ENCODE results near the gene KISS1.

Gene KISS1

DNA sequence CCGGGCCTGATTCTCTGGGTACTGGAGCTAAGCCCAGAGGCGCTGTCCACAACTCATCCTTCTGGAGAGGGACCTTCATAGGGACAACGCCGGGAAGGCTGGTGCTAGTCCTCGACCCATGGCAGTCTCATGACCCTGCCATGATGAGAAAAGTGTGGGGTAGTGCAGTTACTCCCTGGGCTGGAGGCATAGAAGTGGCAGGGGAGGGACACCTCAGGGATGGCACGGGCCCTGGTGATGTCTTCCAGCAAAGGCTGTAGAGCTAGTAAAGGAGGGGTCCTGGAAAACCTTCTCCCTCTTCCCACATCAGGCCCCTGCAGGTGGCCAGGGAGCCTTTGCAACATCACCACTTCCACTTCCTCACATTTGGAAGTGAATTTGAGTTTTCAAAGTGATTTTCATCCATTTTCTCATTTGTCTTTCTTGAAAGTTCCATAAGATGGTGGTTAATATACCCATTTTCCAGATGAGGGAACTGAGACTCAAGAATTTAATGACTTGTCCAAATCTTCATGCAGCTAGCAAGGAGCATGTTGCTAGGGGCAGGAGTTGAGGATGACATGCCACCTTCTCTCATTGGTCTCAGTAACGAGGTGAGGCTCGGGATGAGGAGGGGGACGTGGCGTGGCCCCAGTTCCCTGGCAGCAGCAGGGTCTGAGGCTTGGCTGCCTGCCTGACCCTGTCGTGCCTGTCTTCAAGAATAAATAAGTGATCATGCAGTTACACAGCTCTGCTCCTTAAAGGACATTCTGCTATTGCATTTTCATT, 20.8 kb upstream of the KISS1 start:
- no peak for DNase-seq

DNA sequence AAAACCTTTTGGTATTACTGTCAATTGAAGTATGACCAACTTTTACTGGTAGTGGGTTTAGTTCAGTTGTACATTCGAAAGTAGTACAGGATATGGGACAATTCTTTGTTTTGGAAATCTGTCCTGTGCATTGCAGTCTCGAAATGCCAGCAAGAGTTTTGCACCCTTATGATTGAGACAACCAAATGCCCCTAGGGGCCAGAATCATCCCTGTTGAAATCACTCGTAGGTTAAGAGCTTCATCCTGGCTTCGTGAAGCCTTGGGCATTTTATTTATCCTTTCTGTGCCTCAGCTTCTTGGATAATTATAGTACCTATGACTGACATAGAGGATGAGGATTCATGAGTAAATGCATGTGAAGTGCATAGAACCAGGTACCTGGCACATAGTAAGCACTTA, 19.9 kb upstream of the KISS1 start:
- DNase-seq, result no peak

DNA sequence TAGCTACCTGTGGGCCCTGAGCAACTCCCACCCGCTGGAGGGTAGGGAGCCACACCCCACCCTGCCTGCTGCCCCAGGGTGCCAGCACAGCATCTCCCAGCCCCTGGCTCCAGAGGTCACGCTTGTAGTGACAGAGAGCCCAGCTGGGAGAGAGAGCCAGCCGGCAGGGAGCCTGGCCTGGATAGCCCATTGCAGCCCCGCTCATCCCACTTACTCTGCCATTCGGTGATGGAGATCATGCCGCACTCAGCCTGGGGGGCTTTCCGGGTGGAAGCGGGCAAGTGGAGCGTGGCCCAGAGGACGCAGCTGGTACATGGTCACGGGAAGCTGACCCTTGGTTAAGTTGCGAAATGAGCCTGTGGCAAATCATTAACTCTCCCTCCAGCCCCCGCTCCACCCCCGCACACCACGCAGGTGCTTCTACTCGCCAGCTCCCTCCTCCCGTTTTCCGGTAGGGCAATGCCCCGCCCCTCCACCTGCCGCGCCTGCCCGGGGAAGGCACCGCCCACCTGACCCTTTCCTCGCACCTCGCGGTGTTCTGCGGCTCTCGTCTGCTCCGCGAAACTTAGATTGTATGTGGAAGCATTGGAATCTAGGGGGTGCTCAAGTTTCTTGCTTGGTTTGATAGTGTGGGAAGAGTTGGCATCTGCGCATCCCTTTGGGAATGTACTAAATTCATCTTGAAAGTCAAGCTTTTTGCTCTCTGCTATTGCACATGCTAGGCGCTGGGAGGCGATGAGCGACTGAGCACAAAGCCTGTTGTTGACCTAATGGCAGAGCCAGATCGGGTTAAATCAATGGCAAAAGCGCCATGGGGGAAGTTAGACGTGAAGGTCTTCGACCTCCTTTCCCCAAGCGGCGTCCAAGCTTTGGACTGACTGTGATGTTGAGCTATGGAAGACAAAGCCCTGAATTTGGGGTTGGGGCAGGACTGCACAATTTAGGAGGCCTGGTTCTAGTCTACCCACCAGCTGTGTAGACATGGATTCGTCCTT, 17.7 kb upstream of the KISS1 start, which contains the start of gene GOLT1A:
GOLT1A (minus strand) TSS at position 321 of the 995 bp plus-strand sequence; CDS start at position 239, 82 bp downstream.
- peak; percentile 34 for DNase-seq

DNA sequence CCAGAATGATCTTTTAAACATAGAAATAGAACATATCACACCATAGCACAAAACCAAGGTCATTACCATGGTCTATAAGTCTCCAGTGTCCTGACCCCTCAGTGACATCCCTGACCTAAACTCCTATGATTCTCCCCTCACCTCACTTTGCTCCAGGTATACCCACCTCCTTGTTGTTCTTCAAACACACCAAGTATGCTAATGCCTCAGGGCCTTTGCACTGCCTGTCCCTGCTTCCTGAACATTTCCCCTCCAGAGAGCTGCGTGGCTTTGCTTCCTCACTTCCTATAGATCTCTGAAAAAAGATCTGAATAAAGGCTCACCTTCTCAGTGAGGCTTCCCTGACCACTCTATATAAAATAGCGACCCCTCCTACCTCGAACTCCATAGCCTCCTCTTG, 16.4 kb upstream of the KISS1 start:
- DNase-seq, result no peak

DNA sequence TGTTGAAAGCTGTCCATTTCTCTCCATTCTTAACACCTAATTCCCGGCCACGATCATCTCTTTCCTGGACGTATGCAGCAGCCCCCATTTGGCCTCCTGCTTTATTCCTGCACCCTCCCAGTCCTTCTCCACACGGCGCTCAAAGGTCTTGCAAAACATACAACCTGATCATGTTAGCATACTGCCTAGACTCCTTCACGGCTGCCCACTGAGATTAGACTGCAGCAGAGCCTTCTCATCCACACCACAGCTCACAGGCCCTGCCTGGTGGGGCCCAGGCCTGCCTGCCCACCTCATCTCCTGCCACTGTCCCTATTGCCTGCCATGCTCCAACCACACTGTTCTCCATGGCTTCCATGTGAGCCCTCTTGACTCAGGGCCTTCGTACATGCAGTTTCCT, 14.8 kb upstream of the KISS1 start:
- no peak for DNase-seq

DNA sequence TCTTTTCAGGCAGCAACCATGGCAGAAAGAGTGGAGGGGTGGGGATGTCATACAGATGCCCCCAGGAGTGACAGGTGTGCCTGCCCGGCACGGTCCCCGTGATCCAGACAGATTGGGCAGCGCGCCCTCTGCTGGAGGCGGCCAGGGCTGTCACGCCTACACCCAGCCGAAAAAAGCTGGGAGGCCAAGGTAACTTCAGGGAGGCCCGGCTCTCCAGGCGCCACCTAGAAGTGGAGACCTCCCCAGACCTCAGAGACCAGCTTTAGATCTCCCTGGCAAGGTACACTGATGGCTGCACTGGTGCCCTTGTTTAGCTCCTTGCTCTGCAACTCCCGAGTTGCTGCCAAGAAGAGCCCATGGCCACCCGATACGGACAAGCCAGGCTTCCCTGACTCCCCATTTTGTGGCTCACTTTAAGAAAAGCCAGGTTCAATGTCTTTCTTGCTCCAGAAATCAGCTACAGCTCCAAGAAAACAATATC, 10.9 kb upstream of the KISS1 start:
- DNase-seq, result peak; percentile 73

DNA sequence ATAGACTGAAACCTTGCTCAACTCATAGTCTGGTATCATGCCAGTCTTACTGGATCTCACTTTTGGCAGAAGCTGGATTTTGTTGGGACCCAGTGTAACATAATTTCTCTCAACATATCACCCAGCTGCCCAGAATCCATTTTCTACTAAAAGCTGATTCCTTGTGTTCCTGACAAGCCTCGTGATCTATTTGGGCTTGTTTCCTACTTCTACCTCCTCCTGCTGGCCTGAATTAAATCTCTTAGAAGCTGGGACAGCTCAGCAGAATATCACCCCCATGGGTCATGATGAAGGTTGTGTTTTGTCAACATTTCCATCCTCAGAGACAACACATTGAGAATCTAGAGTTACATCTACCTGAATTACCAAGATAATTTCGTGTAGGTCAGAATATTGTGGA, 9.8 kb upstream of the KISS1 start:
- DNase-seq, result no peak

DNA sequence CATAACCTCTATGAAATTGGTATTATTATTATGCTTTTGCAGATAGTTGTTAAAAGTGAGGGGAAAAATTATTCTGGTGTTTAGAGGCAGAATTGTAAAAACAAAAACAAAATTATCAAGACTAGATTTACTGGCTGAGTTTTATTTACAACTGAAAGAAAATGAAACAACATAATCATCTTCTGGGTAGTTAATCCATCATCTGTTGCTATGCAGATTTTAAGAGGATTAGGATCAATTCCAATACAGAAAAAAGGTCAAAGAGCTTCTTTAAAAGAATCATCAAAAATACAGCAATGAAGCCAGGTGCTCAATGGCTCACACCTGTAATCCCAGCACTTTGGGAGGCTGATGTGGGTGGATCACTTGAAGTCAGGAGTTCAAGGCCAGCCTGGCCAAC, 9.2 kb upstream of the KISS1 start:
- no peak for DNase-seq

DNA sequence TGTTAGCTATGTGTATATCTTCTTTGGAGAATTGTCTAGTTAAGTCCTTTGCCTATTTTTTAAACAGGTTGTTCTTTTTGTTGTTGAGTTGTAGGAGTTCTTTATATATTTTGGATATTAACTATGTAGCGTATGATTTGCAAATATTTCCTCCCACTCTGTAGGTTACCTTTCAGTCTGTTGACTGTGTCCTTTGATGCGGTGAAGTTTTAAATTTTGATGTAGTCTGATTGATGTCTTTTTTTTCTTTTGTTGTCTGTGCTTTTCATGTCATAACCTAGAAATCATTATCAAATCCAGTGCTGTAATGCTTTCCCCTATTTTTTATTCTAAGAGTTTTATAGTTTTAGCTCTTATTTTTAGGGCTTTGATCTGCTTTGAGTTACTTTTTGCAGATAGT, 8.7 kb upstream of the KISS1 start:
- DNase-seq, result no peak

DNA sequence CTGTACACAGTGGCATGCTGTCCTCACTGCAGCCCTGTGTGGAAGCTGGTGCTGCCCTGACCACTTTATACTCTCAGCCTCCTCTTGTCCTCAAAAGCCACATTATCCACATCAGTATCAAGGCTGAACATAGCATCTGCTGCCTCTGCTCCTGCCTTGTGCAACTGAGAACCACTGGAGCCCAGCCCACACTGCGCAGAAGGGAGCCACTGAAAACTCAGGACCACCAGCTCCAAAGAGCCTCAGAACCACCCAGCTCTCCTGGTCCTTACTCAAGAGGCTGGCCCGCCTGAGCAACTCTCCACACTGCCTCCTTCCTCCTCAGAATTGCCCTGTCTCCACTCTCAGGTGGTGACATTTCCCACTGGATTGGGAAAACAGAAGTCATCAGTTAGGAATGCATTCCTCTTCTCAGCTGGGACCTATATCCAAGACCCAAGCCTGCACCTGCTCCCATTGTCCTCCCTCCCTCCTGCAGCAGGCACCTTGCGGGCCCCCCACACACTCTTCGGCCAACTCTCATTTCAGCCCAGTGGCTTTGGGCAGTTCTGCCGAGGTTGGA, 7.0 kb upstream of the KISS1 start:
- no peak for DNase-seq

DNA sequence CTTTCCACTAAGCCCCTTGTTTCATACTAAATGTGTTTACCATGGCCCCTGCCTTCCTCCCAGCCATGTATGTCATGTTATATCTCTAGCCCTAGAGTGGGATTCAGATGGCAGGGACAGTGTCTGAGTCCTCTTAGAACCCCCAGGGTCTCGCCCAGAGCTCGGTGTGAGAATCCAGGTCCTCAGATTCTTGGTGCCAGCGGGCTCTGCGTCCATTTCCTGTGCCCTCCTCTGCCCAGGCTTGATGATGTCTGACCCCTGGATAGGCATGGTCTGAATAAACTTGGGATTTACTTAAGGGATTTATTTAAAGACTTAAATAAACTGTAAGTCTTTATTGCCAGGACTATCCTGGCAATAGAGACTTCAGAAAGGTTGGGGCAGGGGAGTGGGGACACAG, 6.2 kb upstream of the KISS1 start:
- DNase-seq, result no peak

DNA sequence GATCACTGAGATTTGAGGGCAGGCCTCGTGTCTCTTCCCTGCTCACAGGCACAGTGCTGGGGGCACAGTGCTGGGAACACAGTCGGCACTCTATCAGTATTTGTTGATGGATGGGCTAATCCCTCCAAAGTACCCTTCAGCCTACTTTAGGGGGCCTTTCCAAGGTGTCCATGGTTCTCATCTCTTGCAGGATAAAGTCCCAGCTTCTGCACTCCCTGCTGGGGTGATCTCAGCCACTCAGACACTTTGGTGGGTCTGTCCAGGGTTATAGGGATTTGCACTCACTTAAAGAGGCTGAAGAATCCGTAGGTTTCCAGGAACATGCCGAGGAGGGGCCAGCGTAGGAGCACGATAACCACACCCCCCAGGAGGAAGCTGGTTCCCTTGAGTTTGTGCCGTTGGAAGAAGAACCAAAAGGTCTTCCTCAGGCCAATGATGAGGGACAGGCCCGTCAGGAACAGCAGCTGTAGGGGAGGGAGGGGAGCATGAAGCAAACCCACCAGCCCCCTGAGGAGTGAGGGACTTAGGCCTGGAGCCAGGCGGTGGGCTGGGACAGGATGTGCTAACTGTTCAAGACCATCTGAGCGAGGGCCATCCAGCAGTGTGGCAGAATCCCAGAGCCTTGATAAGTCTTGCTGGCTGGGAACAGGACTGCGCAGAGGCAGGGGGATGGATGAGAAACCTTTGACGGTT, 5.2 kb upstream of the KISS1 start:
- no peak for DNase-seq

DNA sequence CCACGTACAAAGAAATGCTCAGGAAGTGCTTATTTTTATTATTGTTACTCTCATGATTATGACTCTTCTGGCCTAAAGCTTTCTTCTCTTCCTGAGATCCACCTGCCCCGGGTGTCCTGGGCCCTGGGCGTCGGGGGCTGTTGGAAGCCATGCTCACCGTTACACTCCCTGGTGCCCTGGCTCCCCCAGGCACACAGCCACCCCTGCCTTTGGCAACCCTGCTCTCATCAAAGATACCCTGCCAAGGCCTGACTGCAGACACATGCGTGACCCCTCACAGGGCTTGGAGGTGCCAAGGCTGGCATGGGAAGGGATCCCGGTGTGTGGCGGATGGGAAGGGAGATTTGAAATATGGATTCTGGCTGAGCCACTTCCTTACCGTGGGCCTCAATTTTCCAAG, 3.3 kb upstream of the KISS1 start:
- no peak for DNase-seq

DNA sequence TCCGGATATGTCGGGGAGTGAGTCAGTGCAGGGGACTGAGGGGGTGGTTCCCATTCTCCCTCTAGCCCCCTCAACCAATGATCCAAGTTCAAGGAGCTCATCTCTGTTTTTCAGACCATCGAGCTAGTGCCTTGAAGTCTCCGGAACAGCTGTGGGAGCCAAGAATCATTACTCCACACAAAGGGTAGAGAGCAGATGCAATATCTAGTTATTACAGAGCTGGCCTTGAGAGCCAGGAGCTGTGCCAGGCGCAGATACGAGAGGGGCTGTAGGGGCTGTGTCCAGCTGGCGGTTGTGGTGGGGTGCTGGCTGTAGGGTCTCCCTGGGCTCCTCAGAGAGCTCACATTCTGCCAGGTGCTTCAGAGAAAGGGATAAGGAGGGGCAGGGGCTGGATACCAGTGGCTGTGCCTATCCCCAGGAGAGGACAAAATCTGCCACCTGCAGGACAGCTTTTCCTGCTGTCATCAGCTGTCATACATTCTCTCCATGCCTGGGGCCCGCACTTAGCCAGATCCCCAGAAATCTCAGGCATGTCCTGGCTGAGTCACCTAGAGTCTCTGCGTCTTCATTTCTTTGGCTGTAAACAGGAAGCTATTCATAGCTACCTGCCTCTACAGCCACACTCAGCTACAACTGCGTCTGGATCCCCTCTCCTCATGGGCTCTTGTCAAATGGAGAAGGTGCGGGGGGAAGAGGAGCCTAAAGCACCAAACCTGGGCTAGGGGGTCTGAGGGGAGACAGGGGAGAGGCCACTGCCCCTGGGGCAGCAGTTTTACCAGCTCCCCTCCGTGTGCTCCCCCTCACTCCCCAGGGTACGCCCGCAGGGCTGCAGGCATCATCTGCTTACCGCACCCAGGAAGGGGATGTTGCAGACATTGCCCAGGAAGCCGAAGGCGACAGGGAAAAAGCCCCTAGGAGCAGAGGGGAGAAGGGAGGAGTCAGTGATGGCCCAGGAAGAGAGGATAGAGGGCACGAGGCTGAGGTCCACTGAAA, 2.4 kb upstream of the KISS1 start:
- no peak for DNase-seq

DNA sequence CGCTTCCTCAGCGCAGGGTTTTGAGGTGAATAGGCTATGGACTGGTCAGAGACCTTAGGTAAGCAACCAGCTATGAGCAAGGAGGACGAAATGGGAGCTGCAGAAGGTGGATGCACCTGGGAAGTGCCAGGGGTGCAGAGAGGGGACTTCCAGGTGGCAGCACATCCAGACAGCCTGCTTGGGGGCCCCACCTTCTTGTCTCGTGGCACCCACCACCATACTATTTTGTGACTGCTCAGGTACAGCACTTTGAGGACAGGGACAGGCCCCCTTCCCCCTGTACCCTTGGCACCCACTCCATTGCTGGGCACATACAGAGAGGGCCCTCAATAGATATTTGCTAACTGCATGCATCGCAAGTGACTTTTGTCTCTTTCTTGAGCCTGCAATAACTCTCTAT, 777 bp upstream of the KISS1 start:
- no peak for DNase-seq

DNA sequence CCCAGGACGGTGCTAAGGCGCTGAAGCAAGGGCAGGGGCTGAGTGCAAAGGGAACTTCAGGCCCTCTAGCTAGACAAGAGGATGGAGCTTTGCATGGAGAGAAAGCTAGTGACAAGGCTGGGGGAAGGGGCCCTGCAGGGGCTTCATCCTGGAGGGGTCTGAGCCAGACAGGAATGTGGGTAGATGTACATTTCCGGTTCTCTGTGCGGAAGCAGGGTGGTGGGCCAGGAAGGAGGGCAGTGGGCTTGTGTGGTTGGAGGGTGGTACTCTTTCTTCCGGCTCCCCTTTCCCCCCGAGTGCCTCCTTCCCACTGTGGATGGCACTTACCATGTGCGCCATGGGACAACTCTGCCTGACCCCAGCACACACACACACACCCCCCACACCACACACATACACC, 1.5 kb downstream of the KISS1 start:
- DNase-seq, result no peak

DNA sequence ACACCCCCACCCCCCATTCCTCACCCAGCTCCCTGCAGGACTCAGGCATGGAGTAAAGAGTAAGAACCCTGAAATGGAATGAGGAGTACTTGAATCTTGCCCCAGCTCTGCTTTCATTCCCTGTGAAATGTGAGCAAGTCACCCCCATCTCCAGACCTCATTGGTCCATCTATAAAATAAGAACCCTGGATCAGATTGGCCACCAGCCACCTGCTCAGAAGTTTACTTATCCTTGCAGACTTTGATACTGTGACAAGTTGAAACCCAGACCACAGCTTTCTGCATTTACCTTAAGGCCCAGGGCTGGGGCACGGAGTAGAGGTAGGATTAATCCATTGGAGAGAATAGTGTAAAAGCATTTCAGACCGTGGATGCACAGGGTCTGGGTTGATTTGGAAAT, 2.2 kb downstream of the KISS1 start:
- DNase-seq, result no peak

DNA sequence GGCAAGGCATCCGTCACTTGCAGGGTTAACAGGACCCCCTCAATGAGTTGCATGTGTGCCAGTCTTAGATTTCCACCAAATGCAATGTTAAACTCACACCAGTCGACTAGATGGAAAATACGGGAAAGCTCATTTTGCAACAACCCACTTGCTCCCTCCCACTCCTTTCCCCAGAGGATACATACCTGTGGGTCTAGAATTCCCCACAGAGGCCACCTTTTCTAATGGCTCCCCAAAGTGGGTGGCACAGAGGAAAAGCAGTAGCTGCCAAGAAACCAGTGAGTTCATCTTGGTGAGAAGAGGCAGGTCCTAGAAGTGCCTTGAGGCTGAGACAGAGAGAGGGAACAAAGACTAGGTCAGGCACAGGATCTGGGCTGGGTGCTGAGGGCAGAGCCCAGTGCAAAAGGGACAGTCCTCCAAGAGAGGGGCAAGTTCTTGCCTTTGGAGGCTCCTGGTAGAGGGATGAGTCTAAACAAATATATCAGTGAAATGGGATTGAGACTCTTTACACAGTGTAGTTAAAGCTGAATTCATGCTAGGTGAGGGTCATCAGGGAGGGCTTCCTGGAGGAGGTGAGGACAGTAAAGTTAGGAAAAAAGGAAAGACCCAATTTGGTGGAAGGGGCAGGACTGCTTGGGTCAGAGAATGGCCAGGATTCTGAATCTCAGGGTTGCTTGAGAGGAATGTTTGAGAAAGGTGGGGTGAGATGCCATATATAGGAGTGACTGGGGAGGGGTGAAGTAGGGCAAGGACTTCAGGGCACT, 3.5 kb downstream of the KISS1 start:
- no peak for DNase-seq

DNA sequence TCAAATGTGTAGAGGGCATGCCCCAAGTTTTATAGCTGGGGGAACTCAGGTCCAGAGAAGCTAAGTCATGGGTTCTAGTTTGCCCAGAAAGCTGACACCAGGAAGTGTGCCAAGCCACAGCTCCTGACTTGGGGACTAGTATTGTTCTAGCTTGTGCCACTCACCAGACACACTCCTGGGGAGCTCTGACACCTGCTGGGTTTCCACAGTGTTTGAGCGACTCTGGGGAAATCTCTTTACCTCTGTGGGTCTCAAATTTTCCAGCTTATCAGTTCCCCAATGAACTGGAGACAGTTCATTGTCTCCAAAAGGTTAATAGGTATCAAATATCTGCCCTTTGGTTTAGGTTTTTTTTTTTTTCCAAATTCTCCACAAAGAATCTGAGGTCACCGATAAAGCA, 4.2 kb downstream of the KISS1 start:
- DNase-seq, result no peak

DNA sequence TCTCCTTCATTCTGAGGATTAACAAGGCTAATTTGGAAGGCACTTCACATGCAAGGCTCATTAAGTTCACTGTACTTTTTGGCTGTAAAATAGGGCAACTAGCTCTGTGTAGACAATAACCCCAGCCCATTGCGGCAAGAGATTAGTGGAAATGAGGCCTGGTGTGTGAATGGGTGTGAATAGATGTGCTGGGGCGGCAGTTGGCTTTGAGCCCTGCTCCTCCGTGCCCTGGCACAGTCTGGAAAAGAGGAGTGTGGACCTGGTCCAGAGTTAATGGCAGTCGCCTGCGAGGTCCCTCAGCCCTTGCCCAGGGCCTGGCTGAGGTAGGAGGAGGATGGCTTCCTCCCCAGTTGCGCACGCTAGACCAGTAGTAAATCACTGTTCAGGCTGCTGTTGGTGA, 4.8 kb downstream of the KISS1 start:
- no peak for DNase-seq

All from activated gamma-delta T cell treated with Interleukin-2 at 50 U/mL for 16 hours (primary cell).